Mesendoderm (in vitro differentiated cells): ENCODE measurements around the gene DCTN3.

ENCODE experiments used
- DNase-seq: peaks from one replicate; pipeline ENCODE4 v3.0.0; 2013
- H2AK5ac ChIP-seq: 2 replicates; pipeline ENCODE4 v1.6.1; 2013; ENCODE audit warnings: low read length, inconsistent platforms
- H2BK120ac ChIP-seq: 2 replicates; pipeline ENCODE4 v1.6.1; 2013; ENCODE audit warnings: low read depth, mild to moderate bottlenecking, low read length, moderate library complexity, mixed read lengths
- H2BK15ac ChIP-seq: replicated peaks from 2 replicates; pipeline ENCODE4 v1.6.1; 2013; ENCODE audit warnings: low read depth, mild to moderate bottlenecking, moderate library complexity
- H2BK5ac ChIP-seq: 2 replicates; pipeline ENCODE4 v1.6.1; 2013; ENCODE audit warnings: low read length, inconsistent platforms
- H3K18ac ChIP-seq: 2 replicates; pipeline ENCODE4 v1.6.1; 2013; ENCODE audit warnings: mild to moderate bottlenecking, low read length, mixed read lengths
- H3K23ac ChIP-seq: one replicate; pipeline ENCODE4 v1.6.1; 2013; ENCODE audit warnings: low read length
- H3K27ac ChIP-seq: 2 replicates; pipeline ENCODE4 v1.5.1; 2013; ENCODE audit warnings: low read depth, mild to moderate bottlenecking, inconsistent platforms, low read length, moderate library complexity
- H3K27me3 ChIP-seq: 2 replicates; pipeline ENCODE4 v1.6.1; 2013; ENCODE audit warnings: low read length, control low read depth, mild to moderate bottlenecking, inconsistent platforms; ENCODE audit not compliant: insufficient read depth, poor library complexity
- H3K36me3 ChIP-seq: 2 replicates; pipeline ENCODE4 v1.6.1; 2013; ENCODE audit warnings: low read length, inconsistent platforms; ENCODE audit not compliant: control insufficient read depth, insufficient read depth
- H3K4ac ChIP-seq: one replicate; pipeline ENCODE4 v1.6.1; 2013; ENCODE audit warnings: low read depth, mild to moderate bottlenecking, low read length, moderate library complexity
- H3K4me1 ChIP-seq: 2 replicates; pipeline ENCODE4 v1.6.1; 2013; ENCODE audit warnings: low read depth, low read length, inconsistent platforms; ENCODE audit not compliant: control insufficient read depth
- H3K4me2 ChIP-seq: 2 replicates; pipeline ENCODE4 v1.6.1; 2013; ENCODE audit warnings: low read length
- H3K4me3 ChIP-seq: 2 replicates; pipeline ENCODE4 v1.5.1; 2013; ENCODE audit warnings: mild to moderate bottlenecking, low read length
- H3K56ac ChIP-seq: one replicate; pipeline ENCODE4 v1.6.1; 2013; ENCODE audit warnings: low read length
- H3K79me1 ChIP-seq: 2 replicates; pipeline ENCODE4 v1.6.1; 2013; ENCODE audit warnings: low read length, inconsistent platforms
- H3K79me2 ChIP-seq: 2 replicates; pipeline ENCODE4 v1.6.1; 2013; ENCODE audit warnings: mild to moderate bottlenecking, low read length; ENCODE audit not compliant: control insufficient read depth, insufficient read depth
- H3K9ac ChIP-seq: 2 replicates; pipeline ENCODE4 v1.6.1; 2013; ENCODE audit warnings: low read length, inconsistent platforms
- H4K5ac ChIP-seq: one replicate; pipeline ENCODE4 v1.6.1; 2013; ENCODE audit warnings: low read length
- H4K8ac ChIP-seq: one replicate; pipeline ENCODE4 v1.6.1; 2013; ENCODE audit warnings: low read depth, mild to moderate bottlenecking, control low read depth, low read length, moderate library complexity
- WGBS: extraction: QIAGEN DNeasy Blood & Tissue Kit; methylation state at CpG from one replicate; pipeline ENCODE4 v1.1.7; 2013; ENCODE audit warnings: low lambda C conversion rate, missing lambda C conversion rate; ENCODE audit not compliant: insufficient coverage; ENCODE audit errors: extremely low coverage; 5-methylcytosine and 5-hydroxymethylcytosine counted together

The DCTN3 gene

DNA sequence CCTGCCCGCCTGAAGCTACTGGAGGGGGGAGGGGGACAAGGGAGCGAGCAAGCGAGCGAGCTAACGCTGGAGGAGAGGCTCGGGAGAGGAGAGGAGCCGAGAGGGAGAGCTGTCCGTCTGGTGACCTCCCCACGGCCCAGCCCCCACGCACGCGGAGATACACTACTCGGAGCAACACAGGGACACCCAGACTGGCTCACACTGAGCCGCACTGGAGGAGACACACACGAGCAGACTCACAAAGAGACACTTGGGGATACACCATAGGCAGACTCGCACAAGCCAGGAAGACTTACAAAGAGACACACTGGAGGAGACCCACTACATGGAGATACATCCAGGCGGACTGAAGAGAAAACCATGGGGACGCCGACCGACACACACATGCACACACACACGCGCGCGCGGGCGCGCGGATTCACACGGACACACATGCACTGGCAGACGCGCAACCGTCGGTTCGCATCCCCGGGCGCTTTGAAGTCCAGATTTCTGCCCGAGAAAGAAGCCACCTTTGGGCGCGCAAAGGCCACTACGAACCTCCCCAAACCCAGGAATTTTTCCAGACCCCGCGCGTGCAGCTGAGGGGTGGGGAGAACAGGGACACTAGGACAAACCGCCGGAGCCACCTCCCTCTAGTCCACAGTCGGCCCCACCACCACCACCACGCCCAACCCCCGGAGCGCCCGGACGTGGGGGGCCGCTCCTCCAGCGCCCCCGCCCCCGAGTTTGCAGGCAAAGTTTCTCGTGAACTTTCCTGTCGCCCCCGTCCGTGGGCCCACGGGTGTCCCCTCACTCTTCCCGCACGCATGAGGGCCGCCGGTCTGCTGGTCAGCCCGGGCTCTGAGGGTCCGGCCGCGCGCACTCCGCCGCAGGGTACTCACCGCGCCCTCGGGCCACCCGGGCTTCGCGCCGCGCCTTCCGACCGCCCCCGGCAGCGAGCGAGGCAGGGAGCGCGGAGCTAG is 31.3 kb downstream of the DCTN3 start:
- peak overlapping the region; percentile 9 for H3K4me3 ChIP-seq
- H3K56ac ChIP-seq, result peak overlapping the region; percentile 89
- no CpG with 5 or more reads among the region's 86 CpGs for WGBS
- H3K4me2 ChIP-seq, result peak overlapping the region; percentile 84
- no peak overlapping the region for H2AK5ac ChIP-seq
- H3K79me1 ChIP-seq, result no peaks in the 10 kb centered on the region
- peak overlapping the region; percentile 14 for H3K9ac ChIP-seq
- H3K27me3 ChIP-seq, result peaks cover 39% of the 10 kb centered on the region
- H3K27ac ChIP-seq, result no peak overlapping the region
- H3K79me2 ChIP-seq, result no peaks in the 10 kb centered on the region
- no peak overlapping the region for H4K8ac ChIP-seq
- no peaks in the 10 kb centered on the region for H3K36me3 ChIP-seq
- no peak overlapping the region for H4K5ac ChIP-seq
- H3K18ac ChIP-seq, result no peak overlapping the region
- H2BK15ac ChIP-seq, result no peak overlapping the region
- H2BK5ac ChIP-seq, result no peak overlapping the region
- H3K4ac ChIP-seq, result no peak overlapping the region
- H3K4me1 ChIP-seq, result peaks cover 30% of the 10 kb centered on the region
- no peak overlapping the region for H3K23ac ChIP-seq
- no peak overlapping the region for H2BK120ac ChIP-seq
- DNase-seq, result no peak

DNA sequence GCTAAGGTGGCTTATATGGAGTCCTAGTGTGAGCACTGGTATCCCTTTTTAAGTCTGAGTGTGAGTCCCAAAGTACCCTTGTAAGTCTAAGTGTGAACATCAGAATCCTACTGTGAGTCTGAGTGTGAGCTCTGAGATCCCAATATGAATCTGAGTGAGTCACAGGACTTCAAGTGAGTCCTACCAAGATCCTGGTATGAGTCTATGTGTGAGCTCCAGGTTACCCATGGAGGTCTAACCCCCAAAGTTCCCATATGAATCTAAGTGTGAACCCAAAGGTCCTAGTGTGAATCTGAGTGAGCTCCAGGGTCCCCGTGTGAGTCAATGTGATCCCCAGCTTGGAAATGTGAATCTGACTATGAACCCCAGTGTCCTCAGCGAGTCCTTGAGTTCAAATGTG is 33.0 kb downstream of the DCTN3 start:
- Histone ChIP-seq H4K5ac (no peak overlapping the region), H3K9ac (no peak overlapping the region), H3K4me3 (no peak overlapping the region), H3K27me3 (peaks cover 33% of the 10 kb centered on the region), H2AK5ac (no peak overlapping the region), H2BK120ac (no peak overlapping the region), H3K36me3 (no peaks in the 10 kb centered on the region), H3K4me1 (peaks cover 26% of the 10 kb centered on the region), H3K27ac (no peak overlapping the region), H2BK15ac (no peak overlapping the region), H3K79me1 (no peaks in the 10 kb centered on the region), H3K18ac (no peak overlapping the region), H3K23ac (no peak overlapping the region), H3K79me2 (no peaks in the 10 kb centered on the region), H3K56ac (no peak overlapping the region), H3K4me2 (no peak overlapping the region), H3K4ac (no peak overlapping the region), H4K8ac (no peak overlapping the region), H2BK5ac (no peak overlapping the region)
- DNase-seq, result no peak
- no CpG with 5 or more reads among the region's 2 CpGs for WGBS

DNA sequence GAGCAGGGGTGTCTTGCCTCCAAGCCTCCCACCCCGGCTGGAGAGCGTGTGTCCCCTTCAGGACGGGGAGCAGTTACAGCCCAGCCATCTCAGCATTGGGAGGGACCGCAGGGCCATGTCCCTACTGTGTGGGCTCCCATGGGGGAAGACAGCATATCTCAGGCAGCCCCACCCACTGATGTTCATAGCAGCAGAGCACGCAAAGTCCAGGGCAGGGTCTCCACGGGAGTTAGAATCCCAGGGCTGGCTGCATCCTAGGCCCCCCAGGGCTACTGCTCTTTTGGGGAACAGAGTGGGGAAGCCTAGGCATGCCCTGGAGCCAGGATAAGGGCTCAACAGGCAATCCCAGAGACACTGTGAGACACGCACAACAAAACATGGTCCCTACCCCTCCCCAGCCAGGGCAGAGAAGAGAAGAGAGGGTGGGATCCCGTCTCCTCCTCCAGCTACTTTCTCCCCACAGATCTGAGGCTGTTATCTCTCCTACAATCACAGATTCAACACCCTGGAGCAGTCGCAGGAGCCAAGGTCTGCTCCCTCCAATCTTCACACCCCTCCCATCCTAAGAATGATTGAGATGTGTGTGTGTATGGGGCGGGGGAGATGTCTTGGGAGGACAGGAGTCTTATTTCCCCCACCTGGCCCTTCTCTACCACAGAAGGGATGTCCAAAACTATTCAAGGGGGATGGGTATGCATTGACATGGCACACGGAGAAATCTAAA is 34.2 kb downstream of the DCTN3 start:
- no peak overlapping the region for H3K4ac ChIP-seq
- peak overlapping the region; percentile 6 for H3K4me2 ChIP-seq
- no peak overlapping the region for H3K23ac ChIP-seq
- H3K79me1 ChIP-seq, result no peaks in the 10 kb centered on the region
- H2BK5ac ChIP-seq, result no peak overlapping the region
- H3K79me2 ChIP-seq, result no peaks in the 10 kb centered on the region
- peak overlapping the region; percentile 1 for H3K56ac ChIP-seq
- H4K8ac ChIP-seq, result no peak overlapping the region
- H3K4me1 ChIP-seq, result peaks cover 24% of the 10 kb centered on the region
- H3K27me3 ChIP-seq, result peaks cover 26% of the 10 kb centered on the region
- H3K36me3 ChIP-seq, result no peaks in the 10 kb centered on the region
- H3K9ac ChIP-seq, result no peak overlapping the region
- H3K4me3 ChIP-seq, result no peak overlapping the region
- H3K27ac ChIP-seq, result no peak overlapping the region
- WGBS, result no CpG with 5 or more reads among the region's 11 CpGs
- DNase-seq, result peak; percentile 85
- H4K5ac ChIP-seq, result no peak overlapping the region
- H2BK120ac ChIP-seq, result no peak overlapping the region
- no peak overlapping the region for H2AK5ac ChIP-seq
- H2BK15ac ChIP-seq, result no peak overlapping the region
- H3K18ac ChIP-seq, result no peak overlapping the region

DNA sequence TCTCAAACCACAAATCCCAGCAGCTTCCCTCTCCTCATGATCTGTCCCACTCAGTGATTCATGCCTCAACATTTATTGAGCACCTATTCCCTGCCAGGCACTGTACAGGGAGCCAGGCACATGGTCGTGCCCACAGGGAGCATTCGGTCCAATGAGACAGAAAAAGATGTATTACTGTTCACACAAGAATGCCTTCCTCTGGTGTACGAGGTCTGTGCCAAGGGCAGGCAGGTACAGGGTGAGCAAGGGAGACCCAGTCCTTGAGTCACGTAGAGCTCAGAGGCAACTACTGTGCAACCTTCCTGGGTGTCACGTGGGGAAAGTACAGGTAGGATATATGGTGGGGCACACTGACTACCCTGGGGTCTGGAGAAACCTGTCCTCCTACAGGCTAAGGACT is 35.3 kb downstream of the DCTN3 start:
- H3K79me1 ChIP-seq, result no peaks in the 10 kb centered on the region
- no peaks in the 10 kb centered on the region for H3K36me3 ChIP-seq
- no peak overlapping the region for H3K18ac ChIP-seq
- H3K4me3 ChIP-seq, result no peak overlapping the region
- no peak overlapping the region for H4K8ac ChIP-seq
- no peak overlapping the region for H2BK120ac ChIP-seq
- H3K4me2 ChIP-seq, result no peak overlapping the region
- no peak overlapping the region for H3K9ac ChIP-seq
- H4K5ac ChIP-seq, result no peak overlapping the region
- no peak overlapping the region for H3K23ac ChIP-seq
- no peak overlapping the region for H3K4ac ChIP-seq
- H3K27me3 ChIP-seq, result peaks cover 20% of the 10 kb centered on the region
- peaks cover 24% of the 10 kb centered on the region for H3K4me1 ChIP-seq
- DNase-seq, result no peak
- no peaks in the 10 kb centered on the region for H3K79me2 ChIP-seq
- no peak overlapping the region for H3K27ac ChIP-seq
- no peak overlapping the region for H2BK15ac ChIP-seq
- H2BK5ac ChIP-seq, result no peak overlapping the region
- peak overlapping the region; percentile 63 for H3K56ac ChIP-seq
- H2AK5ac ChIP-seq, result no peak overlapping the region
- WGBS, result no CpG with 5 or more reads among the region's 5 CpGs

DNA sequence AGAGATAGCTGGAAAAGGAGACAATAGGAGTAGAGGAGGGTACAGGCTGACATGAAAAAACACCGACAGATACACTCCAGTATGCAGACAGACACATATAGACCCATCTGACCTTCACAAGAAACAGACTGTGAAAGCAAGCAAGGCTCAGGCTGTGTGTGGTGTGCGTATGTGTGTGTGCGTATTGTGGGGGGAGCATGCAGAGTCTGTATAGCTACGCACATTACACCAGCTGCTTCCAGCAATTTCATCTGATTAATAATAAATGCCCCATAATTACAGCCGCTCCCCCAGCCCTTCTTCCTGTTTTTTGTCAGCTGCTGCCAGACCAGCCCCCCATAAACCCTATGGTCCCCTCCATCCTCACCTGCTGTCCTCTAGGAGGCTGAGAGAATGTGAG is 37.5 kb downstream of the DCTN3 start:
- H3K56ac ChIP-seq, result no peak overlapping the region
- no peak overlapping the region for H3K9ac ChIP-seq
- DNase-seq, result no peak
- H3K4me3 ChIP-seq, result no peak overlapping the region
- peaks cover 12% of the 10 kb centered on the region for H3K27me3 ChIP-seq
- no peak overlapping the region for H2BK120ac ChIP-seq
- H4K8ac ChIP-seq, result no peak overlapping the region
- H3K4ac ChIP-seq, result no peak overlapping the region
- no peaks in the 10 kb centered on the region for H3K79me1 ChIP-seq
- H2BK5ac ChIP-seq, result no peak overlapping the region
- H3K23ac ChIP-seq, result no peak overlapping the region
- H4K5ac ChIP-seq, result no peak overlapping the region
- peaks cover 31% of the 10 kb centered on the region for H3K4me1 ChIP-seq
- no peaks in the 10 kb centered on the region for H3K79me2 ChIP-seq
- no CpG with 5 or more reads among the region's 5 CpGs for WGBS
- no peaks in the 10 kb centered on the region for H3K36me3 ChIP-seq
- no peak overlapping the region for H3K4me2 ChIP-seq
- no peak overlapping the region for H2AK5ac ChIP-seq
- no peak overlapping the region for H3K18ac ChIP-seq
- H3K27ac ChIP-seq, result no peak overlapping the region
- H2BK15ac ChIP-seq, result no peak overlapping the region
